Measurements from ENCODE around the gene RAD51D. TPM values are rescaled to one million over a fixed set of nuclear protein-coding genes. Genes with fewer than 3 reads are reported as not detected.
"Not testable (repeated sequence)": the region's sequence is repeated elsewhere in the genome, so short reads cannot be mapped to it uniquely, and the experiment has no call there.

RAD51D gene
- total RNA-seq, 2 donors from 2014 or later: 6.1 to 17.3 TPM

DNA sequence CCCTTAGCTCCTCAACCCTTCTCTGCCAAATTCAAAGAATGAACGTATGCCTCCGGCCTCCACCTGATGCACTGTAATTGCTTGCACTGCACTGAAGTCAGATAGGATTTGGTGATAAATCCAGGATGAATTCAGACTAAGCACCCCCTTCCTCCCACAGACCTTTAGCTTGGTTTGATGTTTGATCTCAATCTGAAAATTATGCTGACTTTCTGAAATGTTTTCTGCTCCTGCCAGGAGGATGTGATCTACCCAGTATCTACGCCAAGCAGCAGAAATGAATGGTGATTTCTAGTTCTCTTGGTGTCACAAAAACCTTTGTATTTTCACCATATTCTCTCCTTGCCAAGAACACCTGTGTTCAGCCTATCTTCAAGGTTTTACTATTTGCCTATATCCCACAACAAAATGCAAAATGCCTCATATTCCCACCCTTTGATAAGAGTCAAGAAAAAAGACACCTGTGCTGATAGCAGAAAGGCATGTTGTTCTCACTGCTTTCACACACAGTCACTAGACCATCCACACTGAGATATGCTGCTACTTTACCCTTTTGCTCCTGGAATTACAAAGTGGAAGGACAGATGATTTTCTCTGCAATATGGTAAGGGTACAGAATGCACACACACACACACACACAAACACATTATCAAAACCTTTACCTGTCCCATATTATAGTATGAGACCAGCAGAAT, 70.8 kb downstream of the RAD51D start:
- no peak overlapping the region for H3K9ac ChIP-seq (ENCODE audit: low read depth in 2 of 2, low read length in 2 of 2)
- H3K27ac ChIP-seq: no peak overlapping the region

GRCh38 chr17:35046740-35047283, 72.8 kb downstream of the RAD51D start:
- TF ChIP-seq CTCF (IDR thresholded peaks at IDR 0.05): no peak
- intact Hi-C loops (cut with DNase I): no loop called here
- H3K36me3 ChIP-seq: no peaks in the 10 kb centered on the region
- H3K9me3 ChIP-seq: no peaks in the 10 kb centered on the region
- DNase-seq: no peak
- H3K4me1 ChIP-seq: peaks cover 10% of the 10 kb centered on the region
- H3K27ac ChIP-seq: peak overlapping the region; percentile 34
- H3K27me3 ChIP-seq: no peaks in the 10 kb centered on the region
- H3K9ac ChIP-seq (ENCODE audit: low read depth in 2 of 2, low read length in 2 of 2): peak overlapping the region in 1 of 2 donors; percentile 51
- no peak overlapping the region for H3K4me3 ChIP-seq

More for the DNA sequence above, 70.8 kb downstream of the RAD51D start:
- DNase-seq: no peak
- intact Hi-C loops (cut with DNase I): no loop called here
- Histone ChIP-seq H3K4me1 (peaks cover 17% of the 10 kb centered on the region), H3K36me3 (no peaks in the 10 kb centered on the region), H3K9me3 (no peaks in the 10 kb centered on the region), H3K27me3 (no peaks in the 10 kb centered on the region), H3K4me3 (no peak overlapping the region)
- TF ChIP-seq CTCF (IDR thresholded peaks at IDR 0.05): no peak

- Histone ChIP-seq H3K27ac (peak overlapping the region; percentile 34), H3K4me3 (no peak overlapping the region), H3K36me3 (no peaks in the 10 kb centered on the region), H3K9me3 (no peaks in the 10 kb centered on the region), H3K9ac (ENCODE audit: low read depth in 2 of 2, low read length in 2 of 2) (peak overlapping the region in 1 of 2 donors; percentile 51), H3K27me3 (no peaks in the 10 kb centered on the region), H3K4me1 (peaks cover 10% of the 10 kb centered on the region)
- DNase-seq: no peak
- TF ChIP-seq CTCF (IDR thresholded peaks at IDR 0.05): no peak
- intact Hi-C loops (cut with DNase I): no loop called here
Observed at GRCh38 chr17:35046245-35046644, 73.4 kb downstream of the RAD51D start.

- H3K36me3 ChIP-seq; H3K4me3 ChIP-seq; H3K9me3 ChIP-seq; intact Hi-C loops (cut with DNase I); H3K27me3 ChIP-seq; H3K9ac ChIP-seq (ENCODE audit: low read depth in 2 of 2, low read length in 2 of 2); DNase-seq: not testable (repeated sequence)
- H3K4me1 ChIP-seq: peaks cover 10% of the 10 kb centered on the region
- H3K27ac ChIP-seq: peak overlapping the region; percentile 34
Observed at GRCh38 chr17:35045458-35045979, 74.1 kb downstream of the RAD51D start.

DNA sequence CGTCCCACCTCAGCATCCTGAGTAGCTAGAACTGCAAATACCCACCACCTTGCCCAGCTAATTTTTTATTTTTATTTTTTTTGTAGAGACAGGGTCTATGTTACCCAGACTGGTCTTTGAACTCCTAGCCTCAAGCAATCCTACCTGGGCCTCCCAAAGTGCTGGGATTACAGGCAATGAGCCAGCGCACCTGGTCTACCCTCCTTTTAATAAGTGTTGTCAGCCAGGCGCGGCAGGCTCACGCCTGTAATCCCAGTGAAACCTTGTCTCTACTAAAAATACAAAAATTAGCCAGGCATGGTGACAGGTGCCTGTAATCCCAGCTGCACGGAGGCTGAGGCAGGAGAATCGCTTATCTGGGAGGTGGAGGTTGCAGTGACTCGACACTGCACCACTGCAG, 75.5 kb downstream of the RAD51D start:
- H3K9me3 ChIP-seq: no peaks in the 10 kb centered on the region
- H3K27ac ChIP-seq: no peak overlapping the region
- no peak overlapping the region for H3K9ac ChIP-seq (ENCODE audit: low read depth in 2 of 2, low read length in 2 of 2)
- TF ChIP-seq CTCF (IDR thresholded peaks at IDR 0.05): no peak
- no peak overlapping the region for H3K4me3 ChIP-seq
- H3K4me1 ChIP-seq: peaks cover 10% of the 10 kb centered on the region
- H3K27me3 ChIP-seq: no peaks in the 10 kb centered on the region
- no peaks in the 10 kb centered on the region for H3K36me3 ChIP-seq
- intact Hi-C loops (cut with DNase I): no loop called here
- no peak for DNase-seq

Other genes with a start within 250 kb of the RAD51D start
- 1 to 10 TPM in 1 of 2 donors, under 1 TPM in 1; 0.67 to 2.3 TPM for gene CCT6B, start 158.4 kb downstream of the RAD51D start, total RNA-seq
- 10 to 100 TPM; 12.6 to 14.3 TPM for gene ZNF830, start 158.3 kb downstream of the RAD51D start, total RNA-seq
- gene LIG3, start 139.3 kb downstream of the RAD51D start, total RNA-seq: 10 to 100 TPM; 29.1 to 42.9 TPM
- 10 to 100 TPM; 48.4 to 82.5 TPM for gene RFFL, start 56.2 kb downstream of the RAD51D start, total RNA-seq
- gene FNDC8, start 1.8 kb upstream of the RAD51D start, total RNA-seq: not detected
- 10 to 100 TPM in 1 of 2 donors, 1 to 10 TPM in 1; 9.1 to 18.5 TPM for gene NLE1, start 22.4 kb upstream of the RAD51D start, total RNA-seq
- not detected for gene UNC45B, start 28.0 kb upstream of the RAD51D start, total RNA-seq
- not detected for gene SLC35G3, start 74.5 kb upstream of the RAD51D start, total RNA-seq
- gene SLFN5, start 123.2 kb upstream of the RAD51D start, total RNA-seq: 1 to 10 TPM; 3.0 to 8.5 TPM

All from colonic mucosa (tissue), 4 donors.